DOHH2 (cell line): ENCODE measurements around the gene COL27A1.
"Not testable (repeated sequence)": the region's sequence is repeated elsewhere in the genome, so short reads cannot be mapped to it uniquely, and the experiment has no call there.

Experiments used
- CTCF ChIP-seq: fragments of 200-600 bp; sonication (generic); IDR thresholded peaks from one replicate; pipeline ENCODE4 v1.5.1; 2014; ENCODE audit warnings: antibody characterized with exemption, mild to moderate bottlenecking, low read depth, low read length; ENCODE audit not compliant: poor library complexity, severe bottlenecking
- EZH2phosphoT487 ChIP-seq: fragments of 200-600 bp; sonication (generic); IDR thresholded peaks from 2 replicates; pipeline ENCODE4 v1.6.1; 2017; ENCODE audit warnings: borderline replicate concordance, mild to moderate bottlenecking, antibody characterized with exemption, low read length, moderate library complexity, mixed read lengths

- not testable (repeated sequence) for TF ChIP-seq CTCF, EZH2phosphoT487
These were observed 176.2 kb downstream of the COL27A1 start for GRCh38 chr9:114331229-114332195.
